CD4-positive, alpha-beta T cell treated with Interleukin-15 for 4 hours (primary cell): ENCODE results near the gene BOLA2B.

Source experiments
- DNase-seq: peaks from one replicate; pipeline ENCODE4 v3.0.0-alpha.2; 2020; ENCODE audit warnings: low spot score

Gene BOLA2B

GRCh38 chr16:30143347-30143702, 50.1 kb downstream of the BOLA2B start:
- DNase-seq, result no peak
